GM18511 (cell line): ENCODE results near the gene SMKR1.
A peak's percentile ranks its signal among the peaks of the same experiment; 100 is the strongest.
"Not testable (repeated sequence)": the region's sequence is repeated elsewhere in the genome, so short reads cannot be mapped to it uniquely, and the experiment has no call there.

Experiments used
- ATAC-seq: cut with Tn5 transposase; IDR thresholded peaks from one replicate; pipeline ENCODE4 v1.9.1; 2021; ENCODE audit warnings: mild to moderate bottlenecking, moderate library complexity; ENCODE audit not compliant: unreplicated experiment

The SMKR1 gene

GRCh38 chr7:129481376-129481775 lies 21.0 kb upstream of the SMKR1 start:
- not testable (repeated sequence) for ATAC-seq

GRCh38 chr7:129482781-129483180 lies 19.6 kb upstream of the SMKR1 start:
- ATAC-seq: no peak

GRCh38 chr7:129489491-129489890 lies 12.8 kb upstream of the SMKR1 start:
- no peak for ATAC-seq

GRCh38 chr7:129492391-129492790 lies 9.9 kb upstream of the SMKR1 start:
- no peak for ATAC-seq

GRCh38 chr7:129493555-129493954 lies 8.8 kb upstream of the SMKR1 start:
- ATAC-seq: no peak

GRCh38 chr7:129494041-129494440 lies 8.3 kb upstream of the SMKR1 start:
- ATAC-seq: no peak

GRCh38 chr7:129495987-129496386 lies 6.3 kb upstream of the SMKR1 start:
- no peak for ATAC-seq

- no peak for ATAC-seq
These were observed 5.7 kb upstream of the SMKR1 start for GRCh38 chr7:129496653-129497052.

GRCh38 chr7:129497156-129497555 lies 5.2 kb upstream of the SMKR1 start:
- ATAC-seq: no peak

GRCh38 chr7:129498021-129498420 lies 4.3 kb upstream of the SMKR1 start:
- ATAC-seq: no peak

GRCh38 chr7:129499999-129500398 lies 2.3 kb upstream of the SMKR1 start:
- no peak for ATAC-seq

GRCh38 chr7:129502708-129503685 lies 666 bp downstream of the SMKR1 start:
- peak; percentile 27 for ATAC-seq

GRCh38 chr7:129503725-129504124 lies 1.4 kb downstream of the SMKR1 start:
- no peak for ATAC-seq

- ATAC-seq: no peak
These were observed 9.9 kb downstream of the SMKR1 start for GRCh38 chr7:129512192-129512591.

- ATAC-seq: no peak
These were observed 11.2 kb downstream of the SMKR1 start for GRCh38 chr7:129513546-129513945.

GRCh38 chr7:129514683-129515082 lies 12.4 kb downstream of the SMKR1 start:
- ATAC-seq: no peak

- ATAC-seq: no peak
These were observed 13.1 kb downstream of the SMKR1 start for GRCh38 chr7:129515381-129515780.

GRCh38 chr7:129517931-129518330 lies 15.6 kb downstream of the SMKR1 start:
- ATAC-seq: no peak

- ATAC-seq: no peak
These were observed 17.1 kb downstream of the SMKR1 start for GRCh38 chr7:129519464-129519863.

- ATAC-seq: no peak
These were observed 20.0 kb downstream of the SMKR1 start for GRCh38 chr7:129522088-129522970.

GRCh38 chr7:129522971-129523340 lies 20.6 kb downstream of the SMKR1 start:
- no peak for ATAC-seq

GRCh38 chr7:129523924-129524323 lies 21.6 kb downstream of the SMKR1 start:
- no peak for ATAC-seq
